Left colon (tissue), 2 donors: ENCODE results near the gene AZU1. TPM values are rescaled to one million over a fixed set of nuclear protein-coding genes. Genes with fewer than 3 reads are reported as not detected.

Experiments used
- ATAC-seq: fragments of 200-7000 bp; cut with Tn5 transposase; one replicate; pipeline ENCODE4 v1.9.1; 2020; ENCODE audit warnings: mild to moderate bottlenecking, moderate library complexity
- DNase-seq, 2 donors: peaks; one replicate each; pipeline ENCODE4 v3.0.0-alpha.2; 2020
- intact Hi-C, 2 donors: fragments of 100-400 bp; cut with DNase I in 1 of 2; cut with micrococcal nuclease in 1 of 2; formaldehyde crosslinking; loops; one replicate each; pipeline versions ENCODE4 v1.11.2 to v1.14.0; 2022; cut with DNase I, micrococcal nuclease
- total RNA-seq, 2 donors: library from RNA; stranded (reverse); fragmentation: NEBNext Ultra II Directional; extraction: Animal tissue kit (Norgen Biotek cat#: 25700); gene quantifications; one replicate each; pipeline ENCODE4 v1.2.1, GENCODE V29; 2021
- donor health status: DM: no; HTN: no; CAD: no.
- donor health status: DM: yes; HTN: yes; CAD: no.

Gene AZU1
- total RNA-seq, 2 donors from 2014 or later = not detected

DNA sequence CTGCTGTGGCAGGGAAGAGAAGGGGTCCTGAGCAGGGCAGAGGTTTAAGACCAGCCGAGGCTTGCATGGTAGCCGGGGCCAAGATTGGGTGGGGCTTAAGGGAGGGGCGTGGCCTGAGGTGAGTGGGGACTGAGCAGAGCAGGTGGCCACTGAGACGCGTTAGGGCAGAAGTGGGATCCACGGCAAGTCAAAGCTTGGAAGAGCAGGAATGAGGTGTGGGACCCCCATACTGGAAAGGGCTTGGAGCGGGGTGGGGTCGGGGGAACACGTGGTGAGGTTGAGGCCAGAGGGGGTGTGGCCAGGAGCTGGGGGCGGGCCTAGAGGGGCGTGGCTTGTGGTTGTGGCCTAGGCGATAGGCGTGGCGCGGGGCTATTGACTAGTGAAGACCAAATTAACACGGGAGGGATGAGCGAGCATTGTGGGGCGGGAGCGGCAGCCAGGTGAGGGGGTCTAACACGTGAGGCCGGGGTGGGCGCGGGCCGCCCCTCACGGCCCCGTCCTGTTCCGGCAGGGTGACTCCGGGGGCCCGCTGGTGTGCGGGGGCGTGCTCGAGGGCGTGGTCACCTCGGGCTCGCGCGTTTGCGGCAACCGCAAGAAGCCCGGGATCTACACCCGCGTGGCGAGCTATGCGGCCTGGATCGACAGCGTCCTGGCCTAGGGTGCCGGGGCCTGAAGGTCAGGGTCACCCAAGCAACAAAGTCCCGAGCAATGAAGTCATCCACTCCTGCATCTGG, 35.1 kb downstream of the AZU1 start:
- DNase-seq (peak; percentile 78 to 82), ATAC-seq (peak; percentile 46)
- intact Hi-C loops = loop anchor here (2.0 to 5.0 kb wide), 2 partner anchors 55 to 58 kb away; partner anchors contain the start of gene KISS1R (in 1 of the 2)

DNA sequence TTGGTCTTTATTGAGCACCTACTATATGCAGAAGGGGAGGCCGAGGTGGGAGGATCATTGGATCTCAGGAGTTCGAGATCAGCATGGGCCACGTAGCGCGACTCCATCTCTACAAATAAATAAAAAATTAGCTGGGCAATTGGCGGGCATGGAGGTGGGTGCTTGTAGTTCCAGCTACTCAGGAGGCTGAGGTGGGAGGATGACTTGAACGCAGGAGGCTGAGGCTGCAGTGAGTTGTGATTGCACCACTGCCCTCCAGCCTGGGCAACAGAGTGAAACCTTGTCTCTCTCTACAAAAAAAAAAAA, 35.6 kb downstream of the AZU1 start:
- ATAC-seq = no peak
- intact Hi-C loops = loop anchor here (2.0 to 5.0 kb wide), 2 partner anchors 54 to 58 kb away; partner anchors contain the start of gene KISS1R (in 1 of the 2)
- no peak for DNase-seq

DNA sequence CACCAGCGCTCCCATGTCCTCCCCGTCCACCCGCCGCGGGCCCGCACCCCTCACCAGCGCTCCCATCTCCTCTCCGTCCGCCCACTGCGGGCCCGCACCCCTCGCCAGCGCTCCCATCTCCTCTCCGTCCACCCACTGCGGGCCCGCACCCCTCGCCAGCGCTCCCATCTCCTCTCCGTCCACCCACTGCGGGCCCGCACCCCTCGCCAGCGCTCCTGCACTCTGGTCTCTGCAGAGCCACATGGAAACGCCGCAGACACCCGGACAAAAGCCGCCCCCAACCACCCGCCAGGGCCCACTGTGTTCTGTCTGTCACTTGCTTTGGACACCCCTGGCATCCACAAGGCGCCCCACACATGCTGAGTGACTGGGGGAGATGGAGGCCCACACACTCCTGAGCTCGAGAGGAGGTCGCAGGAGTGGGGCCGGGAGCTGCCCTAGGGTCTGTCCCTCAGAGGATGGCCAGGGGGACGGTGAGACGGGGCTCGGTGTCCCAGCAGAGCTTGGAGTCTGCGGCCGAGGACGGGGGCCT, 39.2 kb downstream of the AZU1 start:
- intact Hi-C loops = no loop called here
- no peak for ATAC-seq
- no peak for DNase-seq

DNA sequence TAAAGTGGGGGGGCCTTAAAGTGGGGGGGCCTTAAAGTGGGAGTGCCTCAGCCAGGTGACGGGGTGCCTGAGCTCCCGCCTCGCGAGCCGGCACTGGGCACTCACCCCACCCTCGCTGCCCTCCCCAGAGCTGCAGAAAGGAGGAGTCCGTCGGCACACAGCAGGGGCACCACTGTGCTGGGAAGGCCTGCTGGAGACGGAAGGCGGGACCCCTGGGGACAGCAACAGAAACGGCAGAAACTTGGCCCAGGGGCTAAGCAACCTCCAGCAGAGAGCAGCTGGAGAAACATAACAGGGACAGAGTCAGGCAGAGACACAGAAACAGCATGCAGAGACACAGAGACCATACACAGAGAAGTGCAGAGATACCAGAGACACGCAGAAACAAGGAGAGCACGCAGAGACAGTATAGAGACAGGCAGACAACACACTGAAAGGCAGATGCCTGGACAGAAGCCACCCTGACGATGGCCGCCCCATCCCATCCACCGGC, 39.7 kb downstream of the AZU1 start:
- ATAC-seq = no peak
- intact Hi-C loops = no loop called here
- no peak for DNase-seq

DNA sequence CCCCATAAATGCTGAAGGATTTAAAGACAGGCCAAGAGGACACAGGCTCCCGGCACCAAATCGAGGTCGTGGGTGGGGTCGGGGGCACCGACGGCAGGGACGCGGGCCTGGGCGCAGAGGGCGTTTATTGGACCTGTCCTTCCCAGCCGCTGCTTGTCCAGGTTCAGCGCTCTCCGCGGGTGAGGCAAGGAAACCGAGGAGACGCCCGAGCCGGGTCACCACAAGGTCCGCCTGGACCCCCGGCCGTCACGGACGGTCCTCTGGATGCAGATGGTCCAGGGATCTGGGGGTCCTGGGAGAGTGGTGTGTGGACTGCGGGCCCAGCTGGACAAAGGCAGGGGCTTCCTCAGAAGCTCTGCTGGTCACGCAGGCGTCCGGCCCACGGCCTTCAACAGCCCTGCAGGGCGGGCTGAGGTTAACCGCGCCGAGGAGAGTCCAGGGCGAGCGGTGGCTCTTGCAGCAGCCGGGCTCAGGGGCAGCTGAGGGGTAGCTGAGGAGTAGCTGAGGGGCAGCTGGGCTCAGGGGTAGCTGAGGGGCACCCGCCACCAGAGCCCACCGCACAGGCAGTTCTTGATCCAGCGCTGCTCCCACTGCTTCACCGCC, 40.3 kb downstream of the AZU1 start:
- intact Hi-C loops = no loop called here
- DNase-seq (no peak), ATAC-seq (no peak)

DNA sequence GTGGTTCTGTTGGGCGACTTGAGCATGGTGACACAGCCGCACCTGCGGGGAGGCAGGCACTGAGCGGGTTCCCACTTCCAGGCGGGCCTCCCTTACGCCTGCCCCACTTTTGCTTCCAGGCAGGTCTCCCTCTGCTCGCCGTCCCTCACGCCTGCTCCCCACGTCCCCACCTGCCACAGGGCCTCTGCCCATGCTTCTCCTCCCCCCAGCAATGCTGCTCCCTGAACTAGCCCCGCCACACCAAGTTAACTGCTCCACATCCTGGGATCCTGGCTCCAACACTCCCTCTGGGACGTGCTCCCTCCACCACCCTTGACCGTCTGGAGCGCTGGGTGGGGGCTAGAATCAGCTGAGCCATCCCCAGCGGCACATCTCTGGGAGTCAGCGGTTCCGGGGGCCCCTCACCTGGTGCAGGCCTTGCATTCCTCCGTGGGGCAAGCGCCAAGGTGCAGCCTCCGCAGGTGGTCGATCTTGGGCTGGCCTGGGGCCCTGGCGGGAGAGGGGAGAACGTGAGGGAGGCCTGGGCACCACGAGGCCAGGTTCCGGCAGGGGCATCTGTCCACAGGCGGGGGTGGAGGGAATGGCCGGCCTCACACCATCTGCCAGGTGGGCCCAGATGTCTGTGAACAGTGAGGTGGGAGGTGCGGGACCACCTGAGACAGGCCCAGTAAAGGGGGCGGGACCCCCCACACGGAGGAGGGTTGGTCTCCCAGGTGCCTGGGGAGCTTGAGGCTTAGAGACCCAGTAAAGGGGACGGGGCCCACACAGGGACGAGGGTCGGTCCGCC, 41.0 kb downstream of the AZU1 start:
- intact Hi-C loops = no loop called here
- DNase-seq = no peak
- no peak for ATAC-seq

DNA sequence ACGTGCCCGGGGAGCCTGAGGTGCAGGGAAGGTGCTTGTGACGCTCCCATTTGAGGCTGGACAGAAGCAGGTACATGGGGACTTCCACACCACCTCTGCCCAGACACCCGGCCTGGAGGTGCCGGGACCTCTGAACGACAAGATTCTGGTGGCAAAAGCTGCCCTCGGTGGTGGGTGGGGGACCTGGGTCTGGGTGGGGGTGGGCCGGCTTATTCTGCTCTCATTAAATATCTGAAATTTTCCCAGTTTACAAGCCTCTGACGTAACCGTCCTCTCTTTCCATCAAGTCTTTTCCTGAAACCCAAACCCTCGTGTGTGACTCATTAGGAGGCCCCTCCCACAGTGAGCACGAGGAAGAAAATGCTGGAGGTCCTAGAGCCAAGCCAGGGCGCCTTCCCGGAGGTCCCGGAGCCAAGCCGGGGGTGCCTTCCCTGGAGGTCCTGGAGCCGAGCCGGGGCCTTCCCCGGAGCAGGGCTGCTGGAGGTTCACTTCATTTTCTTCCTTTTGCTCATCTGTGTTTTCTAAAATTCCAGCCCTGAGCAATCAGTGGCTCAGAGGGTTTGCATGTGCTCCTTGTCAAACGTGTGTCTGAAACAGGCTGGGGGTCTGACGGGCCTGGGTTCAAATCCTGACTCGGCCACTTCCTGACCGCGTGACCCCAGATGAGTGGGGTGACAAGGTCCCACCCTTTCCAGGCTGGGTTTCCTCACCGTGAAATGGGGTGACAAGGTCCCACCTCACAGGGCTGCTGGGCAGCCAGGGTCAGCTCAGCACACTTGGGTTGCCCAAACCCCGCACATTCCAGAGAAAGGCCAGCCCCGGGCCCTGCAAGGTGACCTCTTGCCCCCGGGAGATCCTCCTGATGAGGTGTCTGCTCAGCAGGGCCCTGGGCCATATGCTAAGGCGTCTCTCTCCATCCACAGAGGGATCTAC, 41.9 kb downstream of the AZU1 start:
- DNase-seq (peak; percentile 45 to 69), ATAC-seq (no peak)
- intact Hi-C loops = no loop called here

DNA sequence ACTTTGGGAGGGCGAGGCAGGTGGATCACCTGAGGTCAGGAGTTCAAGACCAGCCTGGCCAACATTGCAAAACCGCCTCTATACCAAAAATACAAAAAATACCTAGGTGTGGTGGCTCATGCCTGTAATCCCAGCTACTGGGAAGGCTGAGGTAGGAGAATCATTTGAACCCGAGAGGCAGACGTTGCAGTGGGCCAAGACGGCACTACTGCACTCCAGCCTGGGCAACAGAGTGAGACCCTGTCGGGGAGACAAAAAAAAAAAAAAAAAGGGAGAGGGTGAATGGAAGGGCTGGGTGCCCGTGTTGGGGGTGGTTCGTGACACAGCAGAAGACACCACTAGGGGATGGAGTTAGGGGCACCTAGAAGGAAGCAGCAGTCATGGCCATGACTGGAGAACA, 42.7 kb downstream of the AZU1 start:
- intact Hi-C loops = no loop called here
- no peak for DNase-seq
- no peak for ATAC-seq

DNA sequence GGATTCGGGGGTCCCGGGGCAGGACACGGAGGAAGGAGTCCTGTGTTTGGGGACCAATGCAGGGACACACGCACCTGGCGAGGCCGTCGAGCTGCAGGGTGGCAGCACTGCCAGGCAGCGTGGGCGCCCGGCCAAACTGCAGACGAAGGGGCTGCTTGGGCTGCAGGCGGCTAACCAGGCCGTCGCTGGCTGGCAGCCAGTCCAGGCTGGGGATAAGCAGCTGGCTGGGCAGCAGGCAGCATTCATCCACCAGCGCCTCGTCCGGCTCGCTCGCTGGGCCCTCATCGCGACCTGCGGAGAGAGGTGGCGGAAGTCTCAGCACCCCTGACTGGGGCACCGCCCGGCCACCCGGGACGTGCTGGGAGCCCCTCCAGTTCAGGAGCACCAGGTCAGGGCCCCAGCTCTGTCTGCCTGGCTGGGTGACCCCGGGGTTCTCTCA, 43.3 kb downstream of the AZU1 start:
- ATAC-seq = no peak
- DNase-seq = no peak
- intact Hi-C loops = no loop called here

DNA sequence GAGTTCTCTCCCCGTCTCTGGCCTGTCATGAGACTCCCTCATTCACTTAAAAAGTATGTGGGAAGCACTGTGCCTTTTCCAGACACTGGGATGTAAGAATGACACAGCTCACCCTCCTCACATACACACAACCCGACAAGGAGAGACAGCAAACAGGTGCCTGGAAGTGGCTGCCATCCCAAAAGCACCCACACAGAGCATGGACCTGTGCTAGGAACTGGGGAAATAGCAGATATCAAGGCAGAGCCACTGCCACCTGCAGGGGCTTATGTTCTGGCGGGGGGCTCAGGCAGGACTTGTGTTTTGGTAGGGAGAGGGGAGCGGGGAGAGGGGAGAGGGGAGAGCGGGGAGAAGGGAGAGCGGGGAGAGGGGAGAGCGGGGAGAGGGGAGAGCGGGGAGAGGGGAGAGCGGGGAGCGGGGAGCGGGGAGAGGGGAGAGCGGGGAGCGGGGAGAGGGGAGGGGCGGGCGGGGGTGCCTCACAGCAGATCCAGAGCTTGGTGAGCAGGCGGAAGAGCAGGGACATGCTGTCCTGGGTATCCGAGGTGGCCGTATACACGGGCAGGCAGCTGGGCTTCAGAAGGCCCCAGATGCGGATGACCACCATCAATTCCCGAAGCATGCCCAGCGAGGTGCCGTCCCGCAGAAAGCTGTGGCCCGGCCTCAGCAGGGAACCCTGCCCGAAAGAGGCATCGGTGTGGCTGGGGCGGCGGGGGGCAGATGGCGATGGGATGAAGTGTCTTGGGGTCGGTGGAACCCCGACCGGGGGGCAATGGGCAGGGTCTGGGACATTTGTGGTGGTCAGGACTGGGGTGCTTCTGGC, 44.0 kb downstream of the AZU1 start:
- intact Hi-C loops = no loop called here
- ATAC-seq (peak; percentile 21), DNase-seq (no peak)

DNA sequence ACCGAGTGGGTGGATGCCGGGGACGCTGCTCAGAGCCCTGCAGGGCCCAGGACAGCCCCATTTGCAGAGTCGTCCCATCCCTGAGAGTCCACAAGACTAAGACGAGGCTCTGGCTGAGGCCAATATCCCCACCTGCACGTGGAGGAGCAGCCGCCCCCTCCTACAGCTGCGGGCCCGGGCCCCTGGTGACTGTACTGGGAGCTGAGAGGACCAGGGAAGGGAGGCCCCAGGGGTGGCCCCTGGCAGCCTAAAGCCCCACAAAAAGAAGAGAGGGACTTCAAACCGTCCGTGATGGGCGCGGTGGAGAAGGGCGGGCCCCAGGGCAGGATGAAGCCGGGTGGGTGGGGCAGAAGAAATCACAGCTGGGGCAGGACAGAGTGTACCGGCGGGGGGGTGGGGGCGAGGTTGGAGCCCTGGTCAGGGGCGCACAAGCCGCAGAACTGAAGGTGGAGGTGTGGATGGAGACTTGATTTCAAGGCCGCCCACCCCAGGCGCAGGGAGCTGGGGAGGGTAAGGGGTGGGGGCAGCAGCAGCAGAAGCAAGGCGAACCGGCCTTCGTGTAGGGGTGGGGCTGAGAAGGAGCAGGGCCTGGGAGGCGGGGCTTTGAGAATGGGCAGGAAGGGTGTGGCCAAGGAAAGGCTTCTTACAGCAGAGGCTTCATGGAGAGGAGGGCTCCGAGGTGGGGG, 44.8 kb downstream of the AZU1 start:
- intact Hi-C loops = no loop called here
- ATAC-seq = peak; percentile 84
- peak; percentile 90 to 91 for DNase-seq

DNA sequence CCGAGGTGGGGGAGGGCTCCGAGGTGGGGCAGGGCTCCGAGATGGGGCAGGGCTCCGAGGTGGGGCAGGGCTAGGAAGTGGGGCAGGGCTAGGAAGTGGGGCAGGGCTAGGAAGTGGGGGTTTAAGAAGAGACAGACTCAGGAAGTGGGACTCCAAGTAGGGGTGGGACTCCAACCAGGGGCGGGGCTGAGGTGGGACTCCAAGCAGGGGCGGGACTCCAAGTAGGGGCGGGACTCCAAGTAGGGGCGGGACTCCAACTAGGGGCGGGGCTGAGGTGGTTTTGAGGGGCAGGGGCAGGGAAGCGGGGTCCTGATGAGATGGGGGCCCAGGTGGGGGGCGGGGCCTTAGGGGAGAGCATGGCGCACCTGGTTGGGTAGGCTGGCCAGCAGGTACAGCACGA, 45.4 kb downstream of the AZU1 start:
- ATAC-seq (peak; percentile 61), DNase-seq (peak; percentile 65 to 81)
- intact Hi-C loops = no loop called here

DNA sequence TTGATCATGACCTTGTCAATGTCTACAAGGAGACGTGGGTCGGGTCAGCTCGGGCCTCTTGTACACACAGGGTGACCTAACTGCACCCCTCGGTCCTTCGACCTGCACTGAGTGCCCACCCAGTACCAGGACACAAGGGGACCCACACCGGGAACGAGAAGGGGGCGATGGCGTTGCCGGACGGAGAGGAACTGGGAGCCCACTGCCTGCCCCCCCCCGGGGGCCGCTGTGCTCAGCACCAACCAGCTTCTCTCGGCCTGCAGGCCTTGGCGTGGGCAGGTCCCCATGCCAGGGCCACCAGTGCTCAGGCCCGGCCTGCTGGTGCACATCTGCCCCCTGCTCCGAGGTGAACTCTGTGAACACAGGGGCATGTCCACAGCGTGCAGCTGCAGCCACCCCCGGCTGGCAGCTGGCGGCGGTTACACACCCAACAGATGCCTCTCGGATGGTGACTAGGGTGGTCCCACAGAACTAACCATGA, 46.0 kb downstream of the AZU1 start:
- no peak for DNase-seq
- ATAC-seq = no peak
- intact Hi-C loops = no loop called here

DNA sequence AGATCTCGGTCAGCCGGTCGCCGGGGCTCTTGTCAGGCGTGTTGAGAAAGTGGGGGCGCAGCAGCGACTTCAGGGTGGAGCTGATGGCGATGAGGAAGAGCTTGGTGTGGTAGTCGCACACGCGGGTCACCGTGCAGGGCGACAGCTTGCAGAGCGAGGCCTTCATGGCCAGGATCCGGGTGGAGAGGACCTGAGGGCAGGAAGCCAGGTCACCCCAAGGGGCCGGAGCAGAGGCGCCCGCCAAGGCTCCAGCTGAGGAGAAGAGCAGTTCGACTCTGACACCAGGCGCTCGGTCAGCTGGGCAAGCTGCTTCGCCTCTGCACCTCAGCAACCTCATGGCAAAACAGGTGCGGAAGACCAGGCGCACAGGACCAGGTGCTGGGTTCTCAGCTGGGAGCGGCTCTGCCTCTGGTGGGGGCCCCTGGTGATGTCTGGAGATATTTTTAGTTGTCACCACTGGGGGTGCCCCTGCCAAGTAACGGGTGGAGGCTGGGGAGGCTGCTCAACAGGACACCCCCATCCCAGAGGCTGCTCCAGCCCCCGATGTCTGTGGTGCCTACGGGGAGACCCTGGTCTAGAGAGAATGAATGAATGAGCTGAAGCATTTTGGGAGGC, 47.7 kb downstream of the AZU1 start:
- intact Hi-C loops = no loop called here
- DNase-seq = no peak
- no peak for ATAC-seq

DNA sequence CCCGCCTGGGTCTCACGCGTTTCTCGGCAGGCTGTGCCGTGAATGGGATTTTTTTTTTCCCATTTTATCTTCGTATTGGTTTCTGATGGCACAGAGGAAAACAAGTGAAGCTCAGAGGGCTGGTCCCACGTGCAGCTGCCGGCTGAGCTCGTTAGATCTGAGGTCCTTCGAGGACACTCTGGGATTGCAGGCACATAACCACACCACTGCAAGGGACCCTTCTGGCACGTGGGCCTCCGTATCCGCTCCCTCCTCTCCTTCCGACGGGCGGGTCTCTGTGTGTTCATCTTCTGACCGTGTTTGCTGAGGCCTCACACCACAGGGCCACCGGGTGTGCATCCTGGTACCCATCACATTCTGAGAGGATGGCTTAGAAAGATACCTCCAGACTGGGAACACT, 48.5 kb downstream of the AZU1 start:
- no peak for DNase-seq
- intact Hi-C loops = no loop called here
- ATAC-seq = no peak

DNA sequence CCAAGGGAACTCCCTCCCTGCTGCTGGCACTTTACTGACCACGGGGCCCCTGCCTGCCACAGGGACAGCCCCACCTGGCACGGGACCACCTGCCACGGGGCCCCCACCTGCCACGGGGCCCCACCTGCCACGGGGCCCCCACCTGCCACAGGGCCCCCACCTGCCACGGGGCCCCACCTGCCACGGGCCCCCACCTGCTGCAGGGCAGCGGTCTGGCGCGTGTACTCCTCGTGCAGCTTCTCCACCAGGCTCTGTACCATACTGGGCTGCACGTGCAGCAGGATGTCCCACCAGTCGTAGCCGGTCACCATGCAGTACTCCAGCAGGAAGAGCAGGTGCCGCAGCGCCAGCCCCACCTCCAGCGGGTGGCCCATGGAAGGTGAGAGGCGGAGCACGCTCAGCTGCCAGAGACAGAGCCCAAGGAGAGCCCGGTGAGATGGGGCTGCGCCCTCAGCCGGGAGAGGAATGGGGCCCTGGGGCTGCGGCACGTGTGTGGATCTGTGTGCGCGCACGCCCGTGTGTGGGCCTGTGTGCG, 49.2 kb downstream of the AZU1 start:
- ATAC-seq = no peak
- DNase-seq = no peak
- intact Hi-C loops = no loop called here
